ENCODE measurements around the gene EPB41L3. TPM values are rescaled to one million over a fixed set of nuclear protein-coding genes. Genes with fewer than 3 reads are reported as not detected.

Gene EPB41L3
- total and polyA plus RNA-seq, 10 donors: 8.0 to 121 (median 49.1) TPM

DNA sequence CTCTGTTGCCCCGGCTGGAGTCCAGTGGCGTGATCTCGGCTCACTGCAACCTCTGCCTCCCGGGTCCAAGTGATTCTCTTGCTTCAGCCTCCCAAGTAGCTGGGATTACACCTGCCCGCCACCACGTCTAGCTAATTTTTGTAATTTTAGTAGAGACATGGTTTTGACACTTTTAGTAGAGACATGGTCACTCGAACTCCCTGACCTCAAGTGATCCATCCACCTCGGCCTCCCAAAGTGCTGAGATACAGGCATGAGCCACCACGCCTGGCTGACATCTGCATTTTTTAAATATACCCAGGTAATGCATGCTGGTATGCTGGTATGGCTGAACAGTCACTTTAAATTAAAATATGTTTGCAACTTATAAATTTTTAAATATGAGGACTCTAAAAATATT is 91.9 kb downstream of the EPB41L3 start:
- WGBS, 5 donors: 85 to 92% (median 89%) methylated on average over 9 of the region's 9 CpGs

DNA sequence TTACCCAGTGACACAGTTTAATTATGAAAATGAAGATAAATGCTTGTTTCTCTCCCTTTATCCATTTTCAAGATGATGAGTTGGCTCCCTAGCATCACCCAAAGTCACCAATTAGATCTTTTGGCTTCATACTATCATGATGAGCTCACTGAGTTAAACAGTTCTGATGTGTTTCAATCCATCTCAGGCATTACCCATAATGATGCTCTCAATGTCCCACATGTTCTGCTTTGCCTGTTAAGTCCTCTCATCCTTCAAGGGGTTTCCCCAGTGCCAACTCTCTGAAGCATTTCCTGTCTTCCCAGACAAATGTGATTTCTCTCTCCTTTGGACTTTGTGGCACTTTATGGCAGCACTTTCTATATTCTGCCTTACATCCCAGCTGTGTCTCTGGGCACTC is 92.6 kb downstream of the EPB41L3 start:
- DNase-seq: no peak
- no peak overlapping the region for H3K4me3 ChIP-seq
- H3K36me3 ChIP-seq: no peaks in the 10 kb centered on the region
- H3K27me3 ChIP-seq (replicated peaks in 1 of 7): no peaks in the 10 kb centered on the region
- no peak overlapping the region for H3K27ac ChIP-seq
- intact Hi-C loops (cut with DNase I; ENCODE audit: low total_unique reads): no loop called here
- no peak for TF ChIP-seq POLR2A (IDR thresholded peaks at IDR 0.05)
- TF ChIP-seq, protein P1, sequence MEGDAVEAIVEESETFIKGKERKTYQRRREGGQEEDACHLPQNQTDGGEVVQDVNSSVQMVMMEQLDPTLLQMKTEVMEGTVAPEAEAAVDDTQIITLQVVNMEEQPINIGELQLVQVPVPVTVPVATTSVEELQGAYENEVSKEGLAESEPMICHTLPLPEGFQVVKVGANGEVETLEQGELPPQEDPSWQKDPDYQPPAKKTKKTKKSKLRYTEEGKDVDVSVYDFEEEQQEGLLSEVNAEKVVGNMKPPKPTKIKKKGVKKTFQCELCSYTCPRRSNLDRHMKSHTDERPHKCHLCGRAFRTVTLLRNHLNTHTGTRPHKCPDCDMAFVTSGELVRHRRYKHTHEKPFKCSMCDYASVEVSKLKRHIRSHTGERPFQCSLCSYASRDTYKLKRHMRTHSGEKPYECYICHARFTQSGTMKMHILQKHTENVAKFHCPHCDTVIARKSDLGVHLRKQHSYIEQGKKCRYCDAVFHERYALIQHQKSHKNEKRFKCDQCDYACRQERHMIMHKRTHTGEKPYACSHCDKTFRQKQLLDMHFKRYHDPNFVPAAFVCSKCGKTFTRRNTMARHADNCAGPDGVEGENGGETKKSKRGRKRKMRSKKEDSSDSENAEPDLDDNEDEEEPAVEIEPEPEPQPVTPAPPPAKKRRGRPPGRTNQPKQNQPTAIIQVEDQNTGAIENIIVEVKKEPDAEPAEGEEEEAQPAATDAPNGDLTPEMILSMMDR (IDR thresholded peaks at IDR 0.05 in 8 of 11, conservative IDR thresholded peaks at IDR 0.05 in 3 of 11): no peak
- no peak for TF ChIP-seq POLR2AphosphoS5 (IDR thresholded peaks at IDR 0.05)
- peaks cover 0 to 12% (median 2%) of the 10 kb centered on the region in 6 donors for H3K4me1 ChIP-seq
- no peaks in the 10 kb centered on the region for H3K9me3 ChIP-seq

More for the DNA sequence above, 91.9 kb downstream of the EPB41L3 start:
- H3K4me1 ChIP-seq: peaks cover 0 to 18% (median 3%) of the 10 kb centered on the region in 6 donors
- H3K9me3 ChIP-seq: no peaks in the 10 kb centered on the region
- no peaks in the 10 kb centered on the region for H3K27me3 ChIP-seq (replicated peaks in 1 of 7)
- no peaks in the 10 kb centered on the region for H3K36me3 ChIP-seq
- no peak overlapping the region for H3K27ac ChIP-seq
- intact Hi-C loops (cut with DNase I; ENCODE audit: low total_unique reads): no loop called here
- H3K4me3 ChIP-seq: no peak overlapping the region
- no peak for TF ChIP-seq POLR2AphosphoS5 (IDR thresholded peaks at IDR 0.05)
- TF ChIP-seq POLR2A (IDR thresholded peaks at IDR 0.05): no peak
- TF ChIP-seq, protein P1 (IDR thresholded peaks at IDR 0.05 in 8 of 11, conservative IDR thresholded peaks at IDR 0.05 in 3 of 11): no peak
- no peak for DNase-seq

DNA sequence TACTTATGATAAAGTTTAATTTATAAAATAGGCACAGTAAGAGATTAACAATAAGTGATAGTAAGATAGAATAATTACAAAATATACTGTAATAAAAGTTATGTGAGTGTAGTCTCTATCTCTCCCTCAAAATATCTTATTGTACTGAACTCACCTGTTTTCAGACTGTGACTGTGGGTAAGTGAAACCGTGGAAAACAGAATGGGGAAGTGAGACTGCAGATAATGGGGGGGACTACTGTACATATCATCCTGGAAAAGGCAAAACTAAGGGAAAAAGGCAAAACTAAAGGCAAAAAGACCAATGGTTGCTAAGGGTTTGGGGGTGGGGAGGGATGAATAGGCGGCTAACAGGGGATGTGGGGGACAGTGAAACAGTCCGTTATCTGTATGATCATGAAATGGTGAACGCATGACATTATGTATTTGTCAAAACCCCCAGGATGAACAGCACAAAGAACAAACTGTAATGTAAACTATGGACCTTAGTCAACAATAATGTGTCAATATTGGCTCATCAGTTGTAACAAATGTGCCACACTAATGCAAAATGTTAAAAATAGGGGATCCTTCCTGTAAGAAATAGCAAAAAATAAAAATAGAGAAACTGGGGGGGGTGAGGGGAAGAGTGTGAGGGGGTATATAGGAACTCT is 93.8 kb downstream of the EPB41L3 start:
- H3K27me3 ChIP-seq (replicated peaks in 1 of 7): no peaks in the 10 kb centered on the region
- intact Hi-C loops (cut with DNase I; ENCODE audit: low total_unique reads): no loop called here
- TF ChIP-seq POLR2AphosphoS5 (IDR thresholded peaks at IDR 0.05) (no peak), POLR2A (IDR thresholded peaks at IDR 0.05) (no peak)
- TF ChIP-seq, protein P1 (IDR thresholded peaks at IDR 0.05 in 8 of 11, conservative IDR thresholded peaks at IDR 0.05 in 3 of 11): no peak
- H3K36me3 ChIP-seq: no peaks in the 10 kb centered on the region
- no peak overlapping the region for H3K4me3 ChIP-seq
- DNase-seq: no peak
- WGBS, 5 donors: 71 to 77% (median 74%) methylated on average over 4 of the region's 4 CpGs
- H3K4me1 ChIP-seq: peaks cover 0 to 5% (median 0%) of the 10 kb centered on the region in 6 donors
- no peaks in the 10 kb centered on the region for H3K9me3 ChIP-seq
- H3K27ac ChIP-seq: no peak overlapping the region

DNA sequence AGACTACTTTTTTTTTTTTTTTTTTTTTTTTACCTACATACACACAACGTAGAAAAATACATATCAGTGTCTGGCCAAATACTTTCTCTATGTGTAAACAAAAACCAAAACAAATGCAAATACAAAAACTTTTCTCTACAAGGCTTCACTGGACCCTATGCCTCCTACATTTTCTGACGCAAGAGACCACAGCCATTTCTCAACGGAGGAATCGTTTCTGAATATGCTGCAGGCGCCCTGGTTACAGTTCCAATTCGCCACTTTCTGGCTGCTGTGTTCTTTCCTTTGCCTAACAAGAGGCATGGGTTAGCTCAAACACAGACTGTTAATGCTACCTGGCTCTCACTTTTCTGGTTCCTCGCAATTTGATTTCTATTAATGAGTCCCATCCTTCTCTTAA is 96.4 kb downstream of the EPB41L3 start:
- TF ChIP-seq, protein P1 (IDR thresholded peaks at IDR 0.05 in 8 of 11, conservative IDR thresholded peaks at IDR 0.05 in 3 of 11): no peak
- TF ChIP-seq POLR2A (IDR thresholded peaks at IDR 0.05) (no peak), POLR2AphosphoS5 (IDR thresholded peaks at IDR 0.05) (no peak)
- WGBS, 5 donors: 61 to 86% (median 78%) methylated on average over 7 of the region's 7 CpGs
- no peaks in the 10 kb centered on the region for H3K9me3 ChIP-seq
- H3K4me1 ChIP-seq: peaks cover 0 to 9% (median 2%) of the 10 kb centered on the region in 6 donors
- H3K27ac ChIP-seq: no peak overlapping the region
- H3K4me3 ChIP-seq: no peak overlapping the region
- H3K36me3 ChIP-seq: no peaks in the 10 kb centered on the region
- H3K27me3 ChIP-seq (replicated peaks in 1 of 7): no peaks in the 10 kb centered on the region
- intact Hi-C loops (cut with DNase I; ENCODE audit: low total_unique reads): no loop called here
- DNase-seq: no peak

Measured in spleen (tissue), 11 donors.